GM12892 (cell line): ENCODE results near the gene SMOC2.

Experiments
- POLR2A ChIP-seq: IDR thresholded peaks from 2 replicates; pipeline ENCODE4 v1.6.1; 2011; ENCODE audit warnings: low read depth, low read length, control low read depth
- POLR2AphosphoS5 ChIP-seq: IDR thresholded peaks from 2 replicates; pipeline ENCODE4 v1.6.1; 2011; ENCODE audit warnings: low read depth, low read length, control low read depth
- TAF1 ChIP-seq: IDR thresholded peaks from 2 replicates; pipeline ENCODE4 v1.6.1; 2011; ENCODE audit warnings: low read depth, mild to moderate bottlenecking, control low read depth, low read length, borderline replicate concordance

GRCh38 chr6:168700880-168701279 lies 259.9 kb downstream of the SMOC2 start:
- no peak for TF ChIP-seq TAF1
- no peak for TF ChIP-seq POLR2AphosphoS5
- TF ChIP-seq POLR2A, result no peak
